K562 (cell line): ENCODE results near the gene HPCAL1. TPM values are rescaled to one million over a fixed set of nuclear protein-coding genes. Genes with fewer than 3 reads are reported as not detected.

Experiments
- ATAC-seq: fragments of 200-7000 bp; cut with Tn5 transposase; 3 replicates; pipeline ENCODE4 v1.9.1; 2020; ENCODE audit warnings: moderate library complexity
- BruUV-seq: library from RNA; stranded (reverse); fragments of 400-500 nt; replicated peaks from 2 replicates; lab custom pipeline; 2021; lab: Mats Ljungman, UMichigan
- CTCF ChIA-PET: fragments of 300-600 bp; formaldehyde crosslinking; extraction: SDS; loops from one replicate; lab custom pipeline; 2021; ENCODE audit warnings: low intra/inter-chr PET ratio; lab: Yijun Ruan, JAX
- POLR2A ChIA-PET: fragments of 300-600, 350-650 bp; sonication (Branson Sonifier 250); formaldehyde crosslinking; extraction: SDS; loops from one replicate; lab custom pipeline; 2021; ENCODE audit warnings: antibody characterized with exemption, inconsistent platforms; lab: Yijun Ruan, JAX
- DNase-seq, 4 experiments: peaks; one replicate each; pipeline versions ENCODE4 v3.0.0 to v3.0.0-alpha.2; 2011 to 2018; ENCODE audit warnings: low spot score in 3 of 4, mixed read lengths in 3 of 4; ENCODE audit errors: extremely low read depth in 1 of 4
- FAIRE-seq: peaks from 2 replicates; lab custom pipeline; 2011; peaks lifted over from hg19 to GRCh38; lab: Jason Lieb, UNC
- H2AFZ ChIP-seq: 2 replicates; pipeline ENCODE4 v1.6.0; 2011; ENCODE audit warnings: low read depth, low read length, control low read depth, inconsistent platforms
- H3K27ac ChIP-seq: fragments of 200-600 bp; 3 replicates; pipeline ENCODE4 v1.8.0; 2011; ENCODE audit warnings: low read depth, mild to moderate bottlenecking, control low read depth, inconsistent platforms, low read length, moderate library complexity, mixed read lengths; ENCODE audit errors: extremely low read depth
- H3K27me3 ChIP-seq, 2 experiments: fragments of 300-600 bp in 1 of 2; 2 replicates in 1 of 2; 3 replicates in 1 of 2; pipeline versions ENCODE4 v1.6.0 to v1.8.0; 2011; ENCODE audit warnings: inconsistent platforms in 2 of 2, low read length in 2 of 2, mild to moderate bottlenecking in 1 of 2, mixed read lengths in 1 of 2, moderate library complexity in 1 of 2; ENCODE audit not compliant: control insufficient read depth in 2 of 2, insufficient read depth in 2 of 2
- H3K36me3 ChIP-seq: fragments of 300-600 bp; 3 replicates; pipeline ENCODE4 v1.8.0; 2011; ENCODE audit warnings: mild to moderate bottlenecking, low read length, inconsistent platforms; ENCODE audit not compliant: control insufficient read depth, insufficient read depth
- H3K4me1 ChIP-seq, 2 experiments: fragments of 200-600 bp in 1 of 2; replicated peaks in 1 of 2; 2 replicates in 1 of 2; 3 replicates in 1 of 2; pipeline versions ENCODE4 v1.5.1 to v1.8.0; 2011; ENCODE audit warnings: inconsistent platforms in 2 of 2, low read length in 2 of 2, mild to moderate bottlenecking in 1 of 2, mixed read lengths in 1 of 2, moderate library complexity in 1 of 2; ENCODE audit not compliant: control insufficient read depth in 2 of 2, insufficient read depth in 2 of 2
- H3K4me2 ChIP-seq: 2 replicates; pipeline ENCODE4 v1.6.1; 2011; ENCODE audit warnings: low read length, control low read depth, inconsistent platforms, mixed read lengths; ENCODE audit not compliant: insufficient read depth
- H3K4me3 ChIP-seq: fragments of 200-600 bp; sonication (generic), shearing (Covaris generic); 2 replicates; pipeline ENCODE4 v1.5.1; 2016; ENCODE audit warnings: control low read depth, inconsistent platforms
- H3K79me2 ChIP-seq: fragments of 200-600 bp; 3 replicates; pipeline ENCODE4 v1.8.0; 2011; ENCODE audit warnings: low read length, inconsistent platforms; ENCODE audit not compliant: control insufficient read depth, insufficient read depth
- H3K9ac ChIP-seq, 2 experiments: 2 replicates each; pipeline versions ENCODE4 v1.6.0 to v1.6.1; 2011; ENCODE audit warnings: low read depth in 2 of 2, low read length in 2 of 2, control low read depth in 1 of 2, inconsistent platforms in 1 of 2, mild to moderate bottlenecking in 1 of 2, mixed read lengths in 1 of 2; ENCODE audit not compliant: insufficient read depth in 1 of 2
- H3K9me1 ChIP-seq: one replicate; pipeline ENCODE4 v1.6.0; 2011; ENCODE audit warnings: inconsistent platforms, mild to moderate bottlenecking, low read length, moderate library complexity; ENCODE audit not compliant: control insufficient read depth, insufficient read depth
- H3K9me3 ChIP-seq: replicated peaks from 2 replicates; pipeline ENCODE4 v1.5.1; 2011; ENCODE audit warnings: low read depth, low read length, inconsistent platforms; ENCODE audit not compliant: control insufficient read depth, insufficient read depth
- H4K20me1 ChIP-seq: replicated peaks from 2 replicates; pipeline ENCODE4 v1.6.1; 2011; ENCODE audit warnings: low read length, inconsistent platforms, mixed read lengths; ENCODE audit not compliant: control insufficient read depth, insufficient read depth
- COPS2 ChIP-seq: fragments of 450-650 bp; conservative IDR thresholded peaks from 2 replicates; pipeline ENCODE4 v1.6.1; 2016; ENCODE audit warnings: mild to moderate bottlenecking, moderate library complexity
- CTCF ChIP-seq, 3 experiments: IDR thresholded peaks in 2 of 3; conservative IDR thresholded peaks in 1 of 3; 2 replicates each; pipeline ENCODE4 v1.5.1; 2011 to 2012; ENCODE audit warnings: low read length in 3 of 3, mild to moderate bottlenecking in 3 of 3, control low read depth in 2 of 3, improper control_type of control experiment in 1 of 3, inconsistent platforms in 1 of 3, low read depth in 1 of 3, mixed read lengths in 1 of 3, moderate library complexity in 1 of 3; ENCODE audit not compliant: insufficient read depth in 2 of 3
- FOSL1 ChIP-seq: fragments of 200-800 bp; sonication (Bioruptor generic); conservative IDR thresholded peaks from 2 replicates; pipeline ENCODE4 v1.6.1; 2016; ENCODE audit warnings: missing genetic modification characterization, missing compliant biosample characterization
- FOXA3 ChIP-seq, 2 experiments: fragments of 450-650 bp in 1 of 2; sonication (generic) in 1 of 2; formaldehyde crosslinking; IDR thresholded peaks in 1 of 2; conservative IDR thresholded peaks in 1 of 2; 2 replicates each; pipeline versions ENCODE4 v1.4.0 to v1.8.0; 2020 to 2022; ENCODE audit warnings: mild to moderate bottlenecking in 2 of 2, missing genetic modification reagents in 1 of 2
- HEY1 ChIP-seq: fragments of 250-450 bp; sonication (Bioruptor Pico); IDR thresholded peaks from 2 replicates; pipeline ENCODE4 v1.5.0; 2020; ENCODE audit warnings: mild to moderate bottlenecking, moderate library complexity, borderline replicate concordance
- HNRNPUL1 ChIP-seq: fragments of 200-400 bp; formaldehyde crosslinking; IDR thresholded peaks from 2 replicates; pipeline ENCODE4 v1.6.1; 2017; ENCODE audit warnings: low read length
- POLR2AphosphoS2 ChIP-seq: IDR thresholded peaks from 2 replicates; pipeline ENCODE4 v1.6.1; 2012; ENCODE audit warnings: low read length, improper control_type of control experiment
- SETDB1 ChIP-seq: IDR thresholded peaks from one replicate; pipeline ENCODE4 v1.6.1; 2012; ENCODE audit warnings: low read length, control low read depth, inconsistent platforms
- SRSF1 ChIP-seq: fragments of 200-400 bp; formaldehyde crosslinking; IDR thresholded peaks from 2 replicates; pipeline ENCODE4 v1.6.1; 2017; ENCODE audit warnings: mild to moderate bottlenecking, low read depth, low read length, moderate library complexity
- TAL1 ChIP-seq: fragments of 450-650 bp; IDR thresholded peaks from 2 replicates; pipeline ENCODE4 v1.6.1; 2016; ENCODE audit warnings: mild to moderate bottlenecking
- ZBTB2 ChIP-seq: fragments of 450-650 bp; IDR thresholded peaks from 2 replicates; pipeline ENCODE4 v1.6.1; 2016; ENCODE audit warnings: antibody characterized with exemption
- WGBS: fragments of 100-300 bp; shearing (Covaris generic); methylation state at CpG from one replicate; pipeline ENCODE4 v1.1.6; 2016; ENCODE audit warnings: low coverage, mixed read lengths; ENCODE audit not compliant: insufficient coverage; ENCODE audit errors: missing lambda C conversion rate; 5-methylcytosine and 5-hydroxymethylcytosine counted together
- in situ Hi-C: fragments of 300-500 bp; cut with MboI; formaldehyde crosslinking; loops from 4 replicates; pipeline ENCODE4 v1.15.0; 2018; ENCODE audit warnings: inconsistent platforms, mixed read lengths
- intact Hi-C: fragments of 100-400 bp; cut with micrococcal nuclease; formaldehyde crosslinking; loops from 2 replicates; pipeline ENCODE4 v1.14.2; 2022
- polyA plus RNA-seq, 8 experiments: library from polyadenylated mRNA; depleted of rRNA in 4 of 8; stranded (reverse) in 5 of 8; unstranded in 3 of 8; fragments of >200 nt; fragmentation: Nextera tagmentation in 2 of 8; fragmentation: Illumina TruSeq in 1 of 8; extraction: Ambion mirVana in 2 of 8; extraction: Trizol in 1 of 8; gene quantifications; 2 replicates each; pipeline versions ENCODE4 v1.2.1 to v1.2.3, GENCODE V29; 2011 to 2014; ENCODE audit warnings: inconsistent platforms in 1 of 8, missing spikeins in 1 of 8
- total RNA-seq, 7 experiments: library from RNA; depleted of rRNA in 6 of 7; stranded (reverse); fragments of >200 nt in 6 of 7; fragmentation: Illumina TruSeq in 2 of 7; extraction: Trizol in 2 of 7; gene quantifications; 2 replicates each; pipeline versions ENCODE4 v1.2.1 to v1.2.3, GENCODE V29; 2011 to 2021; ENCODE audit warnings: low replicate concordance in 1 of 7
- TF ChIP-seq, protein P1 (sequence below): fragments of 450-650 bp; formaldehyde crosslinking; IDR thresholded peaks from 2 replicates; pipeline ENCODE4 v1.4.0; 2020; ENCODE audit warnings: mild to moderate bottlenecking, moderate library complexity
- TF ChIP-seq, protein P2 (sequence below): fragments of 450-650 bp; IDR thresholded peaks from 2 replicates; pipeline ENCODE4 v1.6.1; 2018; ENCODE audit not compliant: partially characterized antibody

HPCAL1 gene
- total and polyA plus RNA-seq, 9 of the 15 experiments (the other 6 are each of a cell fraction or from before 2014, with no cell fraction given): 2.7 to 65.5 (median 23.9) TPM

DNA sequence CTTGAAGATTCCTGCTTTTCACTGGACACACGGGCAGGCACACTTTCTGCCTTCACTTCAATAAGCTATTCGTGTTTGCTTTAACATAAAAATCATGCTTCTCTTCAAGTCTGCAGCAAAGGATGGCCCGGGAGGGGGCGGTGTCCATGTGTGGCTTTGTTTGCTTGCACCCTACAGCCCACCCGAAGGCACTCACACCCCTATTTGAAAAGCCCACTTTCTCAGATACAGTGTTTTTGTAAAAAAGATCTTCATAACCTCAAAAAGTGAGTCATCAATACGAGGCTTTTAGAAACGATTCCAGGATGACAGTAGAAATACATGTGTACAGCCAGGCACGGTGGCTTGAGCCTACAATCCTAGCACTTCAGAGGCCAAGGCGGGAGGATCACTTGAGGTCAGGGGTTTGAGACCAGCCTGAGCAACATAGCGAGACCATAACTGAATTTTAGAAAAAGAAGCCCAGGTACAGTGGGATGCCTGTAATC, 36.5 kb upstream of the HPCAL1 start:
- FAIRE-seq: peak; percentile 49
- 27% methylated on average over 10 of the region's 10 CpGs for WGBS
- POLR2A ChIA-PET: interaction anchor here (0.6 to 0.7 kb wide), 2 partner anchors 25 to 164 kb away, joined by 3 read pairs; no protein-coding TSS in a partner anchor
- no peak for ATAC-seq
- Histone ChIP-seq H3K27ac (no peak overlapping the region), H3K9me1 (no peaks in the 10 kb centered on the region), H3K4me2 (no peak overlapping the region), H3K27me3 (no peaks in the 10 kb centered on the region), H3K9ac (peak overlapping the region in 1 of 2 experiments; percentile 56; a peak in 1 of 4 replicates), H3K4me1 (peaks cover 3 to 24% of the 10 kb centered on the region in 2 experiments; a peak in 3 of 5 replicates), H3K79me2 (no peaks in the 10 kb centered on the region), H3K36me3 (no peaks in the 10 kb centered on the region), H2AFZ (no peak overlapping the region), H3K4me3 (no peak overlapping the region), H3K9me3 (no peaks in the 10 kb centered on the region), H4K20me1 (no peaks in the 10 kb centered on the region)
- intact Hi-C loops: no loop called here
- BruUV-seq: no TSS peak
- in situ Hi-C loops: loop anchor here (25.0 kb wide), 1 partner anchor 146 kb away; no protein-coding TSS in a partner anchor
- DNase-seq: no peak
- CTCF ChIA-PET: no interaction called here
- no peak for TF ChIP-seq COPS2
- TF ChIP-seq CTCF (IDR thresholded peaks at IDR 0.05 in 2 of 3, conservative IDR thresholded peaks at IDR 0.05 in 1 of 3; ENCODE audit: insufficient read depth in 2 of 3, low read depth in 1 of 3, low read length in 3 of 3): peak in 2 of 3 experiments; percentile 13 to 16; a peak in 1 of 6 replicates
- TF ChIP-seq, protein P1, sequence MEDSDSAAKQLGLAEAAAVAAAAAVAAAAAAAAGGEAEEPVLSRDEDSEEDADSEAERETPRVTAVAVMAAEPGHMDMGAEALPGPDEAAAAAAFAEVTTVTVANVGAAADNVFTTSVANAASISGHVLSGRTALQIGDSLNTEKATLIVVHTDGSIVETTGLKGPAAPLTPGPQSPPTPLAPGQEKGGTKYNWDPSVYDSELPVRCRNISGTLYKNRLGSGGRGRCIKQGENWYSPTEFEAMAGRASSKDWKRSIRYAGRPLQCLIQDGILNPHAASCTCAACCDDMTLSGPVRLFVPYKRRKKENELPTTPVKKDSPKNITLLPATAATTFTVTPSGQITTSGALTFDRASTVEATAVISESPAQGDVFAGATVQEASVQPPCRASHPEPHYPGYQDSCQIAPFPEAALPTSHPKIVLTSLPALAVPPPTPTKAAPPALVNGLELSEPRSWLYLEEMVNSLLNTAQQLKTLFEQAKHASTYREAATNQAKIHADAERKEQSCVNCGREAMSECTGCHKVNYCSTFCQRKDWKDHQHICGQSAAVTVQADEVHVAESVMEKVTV (CRISPR knock-in tag): 0 out of 2 replicates have a peak, but pooled peaks have one; percentile 17
- no peak for TF ChIP-seq TAL1
- TF ChIP-seq FOXA3 (CRISPR knock-in tag; conservative IDR thresholded peaks at IDR 0.05 in 1 of 2, IDR thresholded peaks at IDR 0.05 in 1 of 2): 0 out of 4 replicates have a peak, but pooled peaks of 1 of the 2 experiments have one; percentile 28
- TF ChIP-seq SETDB1: no peak
- TF ChIP-seq SRSF1: no peak
- no peak for TF ChIP-seq HNRNPUL1
- TF ChIP-seq ZBTB2: no peak
- no peak for TF ChIP-seq POLR2AphosphoS2
- TF ChIP-seq FOSL1 (tag): peak; percentile 44; the same call in 1 of the 2 replicates
- no peak for TF ChIP-seq HEY1 (CRISPR knock-in tag)
- TF ChIP-seq, protein P2, sequence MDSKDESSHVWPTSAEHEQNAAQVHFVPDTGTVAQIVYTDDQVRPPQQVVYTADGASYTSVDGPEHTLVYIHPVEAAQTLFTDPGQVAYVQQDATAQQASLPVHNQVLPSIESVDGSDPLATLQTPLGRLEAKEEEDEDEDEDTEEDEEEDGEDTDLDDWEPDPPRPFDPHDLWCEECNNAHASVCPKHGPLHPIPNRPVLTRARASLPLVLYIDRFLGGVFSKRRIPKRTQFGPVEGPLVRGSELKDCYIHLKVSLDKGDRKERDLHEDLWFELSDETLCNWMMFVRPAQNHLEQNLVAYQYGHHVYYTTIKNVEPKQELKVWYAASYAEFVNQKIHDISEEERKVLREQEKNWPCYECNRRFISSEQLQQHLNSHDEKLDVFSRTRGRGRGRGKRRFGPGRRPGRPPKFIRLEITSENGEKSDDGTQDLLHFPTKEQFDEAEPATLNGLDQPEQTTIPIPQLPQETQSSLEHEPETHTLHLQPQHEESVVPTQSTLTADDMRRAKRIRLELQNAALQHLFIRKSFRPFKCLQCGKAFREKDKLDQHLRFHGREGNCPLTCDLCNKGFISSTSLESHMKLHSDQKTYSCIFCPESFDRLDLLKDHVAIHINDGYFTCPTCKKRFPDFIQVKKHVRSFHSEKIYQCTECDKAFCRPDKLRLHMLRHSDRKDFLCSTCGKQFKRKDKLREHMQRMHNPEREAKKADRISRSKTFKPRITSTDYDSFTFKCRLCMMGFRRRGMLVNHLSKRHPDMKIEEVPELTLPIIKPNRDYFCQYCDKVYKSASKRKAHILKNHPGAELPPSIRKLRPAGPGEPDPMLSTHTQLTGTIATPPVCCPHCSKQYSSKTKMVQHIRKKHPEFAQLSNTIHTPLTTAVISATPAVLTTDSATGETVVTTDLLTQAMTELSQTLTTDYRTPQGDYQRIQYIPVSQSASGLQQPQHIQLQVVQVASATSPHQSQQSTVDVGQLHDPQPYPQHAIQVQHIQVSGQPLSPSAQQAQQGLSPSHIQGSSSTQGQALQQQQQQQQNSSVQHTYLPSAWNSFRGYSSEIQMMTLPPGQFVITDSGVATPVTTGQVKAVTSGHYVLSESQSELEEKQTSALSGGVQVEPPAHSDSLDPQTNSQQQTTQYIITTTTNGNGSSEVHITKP: no peak
